Choroid plexus epithelial cell (primary cell): ENCODE data around the gene MAPK4.
"Not testable (repeated sequence)": the region's sequence is repeated elsewhere in the genome, so short reads cannot be mapped to it uniquely, and the experiment has no call there.

ENCODE experiments used
- DNase-seq: peaks from one replicate; pipeline ENCODE4 v3.0.0-alpha.2; 2010; ENCODE audit warnings: low read depth
- H3K4me3 ChIP-seq: 2 replicates; pipeline ENCODE4 v1.5.1; 2011; ENCODE audit warnings: low read depth, mild to moderate bottlenecking, control low read depth, low read length, moderate library complexity
- TF ChIP-seq, protein P1 (sequence below): conservative IDR thresholded peaks from 2 replicates; pipeline ENCODE4 v1.5.1; 2011; ENCODE audit warnings: low read depth, mild to moderate bottlenecking, control low read depth, inconsistent platforms, low read length, moderate library complexity

The MAPK4 gene

DNA sequence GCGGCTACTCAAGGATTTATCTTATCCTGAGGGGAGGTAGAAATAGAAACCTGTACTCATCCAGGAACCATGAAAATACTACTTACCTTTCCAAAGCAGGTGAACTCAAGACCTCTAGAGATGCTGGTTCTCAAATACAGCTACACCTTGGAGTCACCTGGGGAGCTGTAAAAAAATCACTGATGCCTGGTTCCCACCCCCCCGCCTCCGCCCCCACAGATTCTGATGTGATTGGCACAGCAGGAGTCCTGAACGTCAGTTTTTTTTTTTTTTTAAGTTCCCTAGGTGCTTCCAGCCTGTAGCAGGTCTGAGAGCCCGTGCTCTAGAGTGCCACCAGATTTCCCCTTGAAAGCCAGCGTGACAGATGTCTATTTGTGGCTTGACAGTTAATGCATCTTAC is 146.3 kb downstream of the MAPK4 start:
- no peak for DNase-seq
- no peak overlapping the region for H3K4me3 ChIP-seq
- TF ChIP-seq, protein P1, sequence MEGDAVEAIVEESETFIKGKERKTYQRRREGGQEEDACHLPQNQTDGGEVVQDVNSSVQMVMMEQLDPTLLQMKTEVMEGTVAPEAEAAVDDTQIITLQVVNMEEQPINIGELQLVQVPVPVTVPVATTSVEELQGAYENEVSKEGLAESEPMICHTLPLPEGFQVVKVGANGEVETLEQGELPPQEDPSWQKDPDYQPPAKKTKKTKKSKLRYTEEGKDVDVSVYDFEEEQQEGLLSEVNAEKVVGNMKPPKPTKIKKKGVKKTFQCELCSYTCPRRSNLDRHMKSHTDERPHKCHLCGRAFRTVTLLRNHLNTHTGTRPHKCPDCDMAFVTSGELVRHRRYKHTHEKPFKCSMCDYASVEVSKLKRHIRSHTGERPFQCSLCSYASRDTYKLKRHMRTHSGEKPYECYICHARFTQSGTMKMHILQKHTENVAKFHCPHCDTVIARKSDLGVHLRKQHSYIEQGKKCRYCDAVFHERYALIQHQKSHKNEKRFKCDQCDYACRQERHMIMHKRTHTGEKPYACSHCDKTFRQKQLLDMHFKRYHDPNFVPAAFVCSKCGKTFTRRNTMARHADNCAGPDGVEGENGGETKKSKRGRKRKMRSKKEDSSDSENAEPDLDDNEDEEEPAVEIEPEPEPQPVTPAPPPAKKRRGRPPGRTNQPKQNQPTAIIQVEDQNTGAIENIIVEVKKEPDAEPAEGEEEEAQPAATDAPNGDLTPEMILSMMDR: no peak

- DNase-seq: no peak
- H3K4me3 ChIP-seq: no peak overlapping the region
- TF ChIP-seq, protein P1: no peak
Measured at GRCh38 chr18:50706651-50707050, 146.8 kb downstream of the MAPK4 start.

GRCh38 chr18:50707297-50707696 is 147.4 kb downstream of the MAPK4 start:
- H3K4me3 ChIP-seq, DNase-seq: not testable (repeated sequence)

GRCh38 chr18:50707855-50708469 is 148.1 kb downstream of the MAPK4 start:
- no peak overlapping the region for H3K4me3 ChIP-seq
- TF ChIP-seq, protein P1: no peak
- DNase-seq: peak; percentile 15

- TF ChIP-seq, protein P1: no peak
- H3K4me3 ChIP-seq: no peak overlapping the region
- no peak for DNase-seq
Measured at GRCh38 chr18:50709193-50709592, 149.3 kb downstream of the MAPK4 start.

GRCh38 chr18:50711386-50711785 is 151.5 kb downstream of the MAPK4 start:
- TF ChIP-seq, protein P1: no peak
- no peak overlapping the region for H3K4me3 ChIP-seq
- DNase-seq: no peak

GRCh38 chr18:50715919-50716318 is 156.0 kb downstream of the MAPK4 start:
- TF ChIP-seq, protein P1: no peak
- no peak overlapping the region for H3K4me3 ChIP-seq
- peak; percentile 4 for DNase-seq
